Endometrial microvascular endothelial cells (primary cell): Measurements from ENCODE around the gene CCDC185. TPM values are rescaled to one million over a fixed set of nuclear protein-coding genes. Genes with fewer than 3 reads are reported as not detected.

Experiments used
- in situ Hi-C: cut with HindIII; loops from 2 replicates; pipeline ENCODE4 v1.10.0; 2017; ENCODE audit warnings: low sequenced_read_pairs, low pct_unique_long_range_greater_than_20kb; ENCODE audit errors: inconsistent ontology term
- total RNA-seq: library from RNA; depleted of rRNA; stranded (reverse); fragments of >200 nt; gene quantifications from one replicate; pipeline ENCODE4 v1.2.3, GENCODE V29; 2015; ENCODE audit errors: inconsistent ontology term

The CCDC185 gene
- total RNA-seq, 1 donor from 2014 or later: not detected

DNA sequence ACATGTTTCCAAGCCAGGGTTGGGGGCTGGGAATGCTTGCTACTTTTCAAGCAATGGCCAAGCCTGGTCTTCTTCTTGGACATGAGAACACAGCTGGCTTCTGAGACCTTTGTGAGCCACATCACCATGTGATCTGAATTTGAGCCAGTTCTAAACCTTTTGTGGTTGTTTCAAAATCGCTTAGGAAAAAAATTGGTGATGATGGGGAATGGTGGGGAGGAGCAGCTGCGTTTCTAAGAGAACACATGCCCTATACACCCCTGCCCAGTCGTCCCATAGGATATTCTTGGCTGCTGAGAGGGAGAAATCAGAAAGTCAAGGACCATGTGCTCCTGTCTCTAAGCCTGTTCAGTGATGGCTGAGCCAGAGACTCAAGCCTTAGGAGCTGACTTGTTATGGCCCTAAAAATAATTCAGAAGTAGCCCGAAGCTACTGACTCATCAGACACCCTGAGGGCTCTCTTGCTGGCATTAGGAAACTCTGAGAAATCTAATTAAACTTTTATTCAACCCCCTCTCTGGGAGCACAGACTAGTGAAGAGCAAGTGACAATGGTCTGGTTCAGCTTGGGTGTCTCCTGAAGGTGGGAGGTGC, 30.5 kb downstream of the CCDC185 start:
- in situ Hi-C loops: no loop called here

DNA sequence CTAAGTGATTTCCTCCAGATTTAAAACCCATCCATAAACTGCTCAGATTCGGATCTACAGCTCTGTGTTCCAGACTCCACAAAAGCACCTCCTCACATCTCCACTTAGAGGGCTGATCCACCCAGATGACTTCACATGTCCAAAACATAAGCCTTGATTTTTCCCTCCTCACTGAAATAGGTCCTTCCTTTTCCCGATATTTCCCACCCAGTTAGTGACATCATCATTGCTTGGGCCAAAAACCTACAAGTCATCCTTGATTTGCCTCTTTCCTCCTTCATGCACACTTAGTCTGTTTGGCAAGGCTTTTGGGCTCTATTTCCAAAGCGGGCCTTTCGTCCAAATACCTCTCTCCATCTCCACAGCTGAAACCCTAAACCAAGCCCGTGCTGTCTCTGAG, 32.3 kb downstream of the CCDC185 start:
- in situ Hi-C loops: no loop called here

DNA sequence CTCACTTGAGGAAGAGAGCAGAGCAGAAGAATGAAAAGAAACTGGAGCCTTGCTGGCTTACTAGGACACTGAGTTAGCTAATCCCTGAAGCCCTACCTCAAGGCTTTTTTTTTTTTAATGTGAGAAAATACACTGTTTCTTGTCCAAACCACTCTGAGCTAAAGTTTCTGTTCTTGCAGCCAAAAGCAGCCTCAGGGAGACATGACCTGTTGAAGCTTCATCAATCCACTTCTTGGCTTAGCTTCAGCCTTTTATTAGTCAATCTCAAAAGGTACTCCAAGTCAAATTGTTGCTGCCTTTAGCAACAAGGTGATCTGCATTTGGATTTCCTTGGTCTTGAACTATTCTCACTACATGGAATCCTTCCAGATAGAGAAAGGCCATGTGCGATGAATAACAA, 33.7 kb downstream of the CCDC185 start:
- in situ Hi-C loops: no loop called here

DNA sequence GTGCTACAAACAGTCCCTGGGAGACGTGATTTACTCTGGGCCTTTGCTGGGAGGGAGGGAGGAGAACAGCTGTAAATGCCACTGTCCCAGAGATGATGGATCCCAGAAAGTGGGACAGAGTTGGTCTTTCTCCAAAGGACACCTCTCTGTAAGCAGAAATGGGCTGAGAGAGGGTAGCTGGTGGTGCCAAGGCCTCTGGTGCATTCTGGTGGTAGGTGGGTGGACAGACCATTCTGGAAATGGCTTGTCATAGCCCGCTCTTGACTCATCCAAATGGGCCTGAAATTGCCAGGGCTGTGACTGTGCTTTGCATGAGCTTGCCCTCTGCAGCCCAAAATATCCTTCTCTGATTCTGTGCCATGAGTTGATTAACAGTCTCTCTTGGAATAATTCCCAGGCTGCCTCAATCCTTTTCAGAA, 36.1 kb downstream of the CCDC185 start:
- in situ Hi-C loops: no loop called here

DNA sequence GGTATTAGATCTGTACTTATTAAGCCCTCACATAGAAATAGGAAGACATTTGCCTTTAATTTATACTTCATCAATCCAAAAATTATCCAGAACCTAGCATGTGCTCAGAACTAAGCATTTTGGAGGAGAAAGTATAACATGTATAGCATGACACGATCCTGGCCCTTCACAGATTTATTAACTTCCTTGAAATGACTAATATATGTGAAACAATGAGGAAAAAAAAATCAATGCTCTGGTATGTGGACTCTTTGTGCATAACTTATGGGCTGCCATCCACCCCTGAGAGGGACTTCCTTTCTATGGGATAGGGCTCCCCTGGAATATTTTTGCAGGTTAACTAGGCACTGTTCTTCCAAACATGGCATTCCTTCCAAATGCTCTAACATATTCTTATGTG, 36.6 kb downstream of the CCDC185 start:
- in situ Hi-C loops: no loop called here

DNA sequence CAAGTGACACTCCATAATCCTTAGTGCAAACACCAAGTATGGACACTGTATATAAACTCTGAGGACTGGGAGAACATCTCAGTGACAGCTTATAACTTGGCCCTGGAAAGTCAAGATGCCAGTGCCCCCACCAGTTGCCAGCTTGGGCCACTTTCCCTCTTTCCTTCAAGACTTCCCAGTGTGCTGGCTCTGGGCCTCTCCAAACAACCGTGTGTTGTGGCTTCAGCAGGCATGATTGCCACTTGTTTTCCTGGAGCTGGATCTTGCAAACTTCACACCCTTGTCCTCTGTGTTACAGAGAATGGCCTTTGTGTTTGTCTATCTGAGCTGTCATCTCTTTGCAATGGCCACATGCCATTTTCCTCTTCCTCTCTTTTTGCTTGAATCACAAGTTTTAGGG, 37.0 kb downstream of the CCDC185 start:
- in situ Hi-C loops: no loop called here

DNA sequence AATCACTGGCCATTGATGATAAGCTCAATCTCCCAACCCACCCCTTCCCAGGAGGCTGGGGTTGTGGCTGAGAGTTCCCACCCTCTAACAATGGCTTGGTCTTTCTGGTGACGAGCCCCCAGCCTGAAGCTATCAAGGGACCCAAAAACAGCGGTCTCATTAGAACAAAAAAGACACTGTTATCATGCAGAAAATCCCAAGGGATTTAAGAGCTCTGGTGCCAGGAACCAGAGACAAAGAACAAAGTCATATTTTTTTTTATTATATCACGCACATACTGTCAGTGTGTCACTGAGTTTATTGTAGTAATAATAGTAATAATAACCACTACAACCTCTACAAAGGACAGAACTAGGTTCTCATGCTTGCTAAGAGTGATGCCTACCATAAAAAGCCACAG, 43.9 kb downstream of the CCDC185 start:
- in situ Hi-C loops: no loop called here

DNA sequence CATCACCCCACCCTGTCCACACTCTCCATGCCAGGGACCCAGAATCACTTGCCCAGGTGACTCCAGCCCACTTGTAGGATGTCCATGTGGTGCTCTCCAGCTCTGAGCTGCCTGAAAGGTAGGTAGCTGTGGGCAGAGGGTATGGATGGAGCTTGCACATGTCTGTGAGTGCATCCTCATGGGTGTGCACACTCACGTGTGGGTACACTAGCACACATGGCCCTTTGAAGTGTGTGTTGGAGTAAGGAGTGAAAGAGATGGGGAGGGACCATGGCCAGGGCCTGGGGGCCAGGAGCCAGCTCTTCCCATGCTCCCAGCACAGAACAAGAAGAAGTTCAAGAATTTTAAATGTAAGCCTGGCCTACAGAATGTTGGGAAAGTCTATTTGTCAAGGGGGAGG, 50.2 kb downstream of the CCDC185 start:
- in situ Hi-C loops: no loop called here

DNA sequence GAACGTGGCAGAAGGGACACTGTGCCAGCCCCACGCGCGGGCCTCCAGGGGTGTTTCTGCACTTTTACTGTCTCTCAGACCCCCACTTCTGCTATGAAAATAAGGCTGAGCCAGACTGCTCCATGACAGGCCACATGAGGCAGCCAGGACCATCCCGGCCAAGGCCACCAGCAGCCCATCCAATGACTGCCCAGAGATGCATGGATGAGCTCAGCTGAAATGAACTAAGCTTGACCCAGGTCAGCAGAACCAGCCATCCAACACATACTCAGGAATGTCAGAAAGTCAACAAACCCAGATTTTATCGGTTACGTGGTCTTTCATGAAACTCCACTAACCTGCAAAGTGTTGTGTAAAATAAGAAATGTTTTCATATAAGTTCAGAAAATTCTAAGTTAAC, 51.2 kb downstream of the CCDC185 start:
- in situ Hi-C loops: no loop called here

Other genes with a start within 250 kb of the CCDC185 start
- gene SUSD4, start 29.2 kb upstream of the CCDC185 start, total RNA-seq: not detected